Stromal cell of bone marrow (primary cell): ENCODE measurements around the gene KCNMB2.

Experiments used
- DNase-seq: peaks from one replicate; pipeline ENCODE4 v3.0.0-alpha.2; 2012; ENCODE audit warnings: low read depth

The KCNMB2 gene

GRCh38 chr3:178646186-178646862 lies 110.1 kb downstream of the KCNMB2 start:
- no peak for DNase-seq

GRCh38 chr3:178655488-178655887 lies 119.3 kb downstream of the KCNMB2 start:
- no peak for DNase-seq

- DNase-seq = no peak
Measured at GRCh38 chr3:178658694-178659325, 122.6 kb downstream of the KCNMB2 start.

- DNase-seq = no peak
Measured at GRCh38 chr3:178663201-178663934, 127.1 kb downstream of the KCNMB2 start.

GRCh38 chr3:178665747-178666146 lies 129.5 kb downstream of the KCNMB2 start:
- no peak for DNase-seq

- DNase-seq = no peak
Measured at GRCh38 chr3:178669022-178669601, 132.9 kb downstream of the KCNMB2 start.

- no peak for DNase-seq
Measured at GRCh38 chr3:178669758-178670157, 133.5 kb downstream of the KCNMB2 start.

GRCh38 chr3:178671377-178671776 lies 135.1 kb downstream of the KCNMB2 start:
- DNase-seq = no peak

- peak; percentile 61 for DNase-seq
Measured at GRCh38 chr3:178671791-178672190, 135.6 kb downstream of the KCNMB2 start.

GRCh38 chr3:178672275-178672674 lies 136.0 kb downstream of the KCNMB2 start:
- DNase-seq = no peak

GRCh38 chr3:178673529-178673928 lies 137.3 kb downstream of the KCNMB2 start:
- no peak for DNase-seq

GRCh38 chr3:178676077-178676476 lies 139.8 kb downstream of the KCNMB2 start:
- no peak for DNase-seq

- no peak for DNase-seq
Measured at GRCh38 chr3:178676942-178677790, 140.9 kb downstream of the KCNMB2 start.

- no peak for DNase-seq
Measured at GRCh38 chr3:178677961-178678360, 141.7 kb downstream of the KCNMB2 start.

GRCh38 chr3:178680037-178680436 lies 143.8 kb downstream of the KCNMB2 start:
- DNase-seq = no peak

- DNase-seq = no peak
Measured at GRCh38 chr3:178680489-178680888, 144.3 kb downstream of the KCNMB2 start.

- DNase-seq = no peak
Measured at GRCh38 chr3:178684881-178685590, 148.8 kb downstream of the KCNMB2 start.

GRCh38 chr3:178685591-178685906 lies 149.3 kb downstream of the KCNMB2 start:
- DNase-seq = no peak

- DNase-seq = no peak
Measured at GRCh38 chr3:178686826-178687225, 150.6 kb downstream of the KCNMB2 start.

GRCh38 chr3:178690571-178690970 lies 154.3 kb downstream of the KCNMB2 start:
- DNase-seq = no peak

GRCh38 chr3:178699364-178699763 lies 163.1 kb downstream of the KCNMB2 start:
- no peak for DNase-seq
